ACC112 (cell line): Measurements from ENCODE around the gene PLA2G6.
"Not testable (repeated sequence)": the region's sequence is repeated elsewhere in the genome, so short reads cannot be mapped to it uniquely, and the experiment has no call there.

Experiments used
- H2AFZ ChIP-seq: fragments of 200-600 bp; sonication (generic); one replicate; pipeline ENCODE4 v1.6.0; 2017; ENCODE audit warnings: antibody characterized with exemption, low read length; ENCODE audit not compliant: unreplicated experiment
- H3K27ac ChIP-seq: fragments of 200-600 bp; sonication (generic); 2 replicates; pipeline ENCODE4 v1.5.1; 2014; ENCODE audit warnings: low read depth, mild to moderate bottlenecking, antibody characterized with exemption, low read length, moderate library complexity
- H3K27me3 ChIP-seq: fragments of 200-600 bp; sonication (generic); 2 replicates; pipeline ENCODE4 v1.6.1; 2014; ENCODE audit warnings: mild to moderate bottlenecking, antibody characterized with exemption, low read length, moderate library complexity, mixed read lengths; ENCODE audit not compliant: insufficient read depth
- H3K36me3 ChIP-seq: fragments of 200-600 bp; sonication (generic); 2 replicates; pipeline ENCODE4 v1.6.1; 2016; ENCODE audit warnings: mild to moderate bottlenecking, antibody characterized with exemption, low read length, moderate library complexity, mixed read lengths; ENCODE audit not compliant: insufficient read depth
- H3K4me1 ChIP-seq: fragments of 200-600 bp; sonication (generic); one replicate; pipeline ENCODE4 v1.6.1; 2016; ENCODE audit warnings: low read length, mixed read lengths; ENCODE audit not compliant: insufficient read depth, unreplicated experiment, control insufficient read depth
- H3K4me3 ChIP-seq: fragments of 200-600 bp; sonication (generic); 2 replicates; pipeline ENCODE4 v1.5.1; 2014; ENCODE audit warnings: mild to moderate bottlenecking, low read depth, low read length
- H3K79me2 ChIP-seq: fragments of 200-600 bp; sonication (generic); one replicate; pipeline ENCODE4 v1.6.0; 2016; ENCODE audit warnings: low read length; ENCODE audit not compliant: control insufficient read depth, unreplicated experiment, insufficient read depth

PLA2G6 gene

GRCh38 chr22:38163844-38164550 lies 17.6 kb downstream of the PLA2G6 start:
- Histone ChIP-seq H3K4me1 (no peaks in the 10 kb centered on the region), H3K27me3 (no peaks in the 10 kb centered on the region), H3K4me3 (no peak overlapping the region), H3K79me2 (no peaks in the 10 kb centered on the region), H3K27ac (no peak overlapping the region), H3K36me3 (no peaks in the 10 kb centered on the region), H2AFZ (no peak overlapping the region)

GRCh38 chr22:38162881-38163843 lies 18.5 kb downstream of the PLA2G6 start:
- Histone ChIP-seq H3K4me3 (no peak overlapping the region), H3K27ac (no peak overlapping the region), H2AFZ (no peak overlapping the region), H3K27me3 (no peaks in the 10 kb centered on the region), H3K4me1 (no peaks in the 10 kb centered on the region), H3K36me3 (no peaks in the 10 kb centered on the region), H3K79me2 (no peaks in the 10 kb centered on the region)

GRCh38 chr22:38155703-38156102 lies 25.9 kb downstream of the PLA2G6 start:
- H3K4me3 ChIP-seq = no peak overlapping the region
- no peaks in the 10 kb centered on the region for H3K4me1 ChIP-seq
- H3K27me3 ChIP-seq = no peaks in the 10 kb centered on the region
- no peaks in the 10 kb centered on the region for H3K79me2 ChIP-seq
- no peaks in the 10 kb centered on the region for H3K36me3 ChIP-seq
- H2AFZ ChIP-seq = no peak overlapping the region
- no peak overlapping the region for H3K27ac ChIP-seq

- H3K4me1 ChIP-seq, H3K36me3 ChIP-seq, H2AFZ ChIP-seq, H3K27ac ChIP-seq, H3K4me3 ChIP-seq, H3K27me3 ChIP-seq, H3K79me2 ChIP-seq: not testable (repeated sequence)
Observed at GRCh38 chr22:38154563-38154915, 27.1 kb downstream of the PLA2G6 start.

GRCh38 chr22:38153821-38154562 lies 27.6 kb downstream of the PLA2G6 start:
- Histone ChIP-seq H2AFZ (no peak overlapping the region), H3K27ac (no peak overlapping the region), H3K36me3 (no peaks in the 10 kb centered on the region), H3K4me1 (no peaks in the 10 kb centered on the region), H3K4me3 (no peak overlapping the region), H3K79me2 (no peaks in the 10 kb centered on the region), H3K27me3 (no peaks in the 10 kb centered on the region)

- H3K27me3 ChIP-seq = no peaks in the 10 kb centered on the region
- no peaks in the 10 kb centered on the region for H3K79me2 ChIP-seq
- no peak overlapping the region for H3K27ac ChIP-seq
- H3K36me3 ChIP-seq = no peaks in the 10 kb centered on the region
- no peak overlapping the region for H3K4me3 ChIP-seq
- H3K4me1 ChIP-seq = peaks cover 4% of the 10 kb centered on the region
- no peak overlapping the region for H2AFZ ChIP-seq
Observed at GRCh38 chr22:38151126-38151500, 30.5 kb downstream of the PLA2G6 start.

- Histone ChIP-seq H2AFZ (no peak overlapping the region), H3K36me3 (no peaks in the 10 kb centered on the region), H3K27me3 (no peaks in the 10 kb centered on the region), H3K4me3 (no peak overlapping the region), H3K4me1 (peaks cover 9% of the 10 kb centered on the region), H3K27ac (no peak overlapping the region), H3K79me2 (no peaks in the 10 kb centered on the region)
Observed at GRCh38 chr22:38148245-38148644, 33.4 kb downstream of the PLA2G6 start.

- not testable (repeated sequence) for H3K27me3 ChIP-seq, H3K79me2 ChIP-seq, H3K4me3 ChIP-seq, H2AFZ ChIP-seq, H3K27ac ChIP-seq, H3K36me3 ChIP-seq, H3K4me1 ChIP-seq
Observed at GRCh38 chr22:38146166-38146565, 35.5 kb downstream of the PLA2G6 start.

- Histone ChIP-seq H2AFZ (no peak overlapping the region), H3K79me2 (no peaks in the 10 kb centered on the region), H3K4me1 (peaks cover 9% of the 10 kb centered on the region), H3K27me3 (no peaks in the 10 kb centered on the region), H3K4me3 (no peak overlapping the region), H3K27ac (no peak overlapping the region), H3K36me3 (no peaks in the 10 kb centered on the region)
Observed at GRCh38 chr22:38144025-38144405, 37.6 kb downstream of the PLA2G6 start.

- no peaks in the 10 kb centered on the region for H3K36me3 ChIP-seq
- no peak overlapping the region for H3K27ac ChIP-seq
- no peaks in the 10 kb centered on the region for H3K27me3 ChIP-seq
- H3K79me2 ChIP-seq = no peaks in the 10 kb centered on the region
- H3K4me3 ChIP-seq = no peak overlapping the region
- H3K4me1 ChIP-seq = peaks cover 5% of the 10 kb centered on the region
- no peak overlapping the region for H2AFZ ChIP-seq
Observed at GRCh38 chr22:38142606-38143005, 39.0 kb downstream of the PLA2G6 start.
